ENCODE data around the gene TSPO2.

DNA sequence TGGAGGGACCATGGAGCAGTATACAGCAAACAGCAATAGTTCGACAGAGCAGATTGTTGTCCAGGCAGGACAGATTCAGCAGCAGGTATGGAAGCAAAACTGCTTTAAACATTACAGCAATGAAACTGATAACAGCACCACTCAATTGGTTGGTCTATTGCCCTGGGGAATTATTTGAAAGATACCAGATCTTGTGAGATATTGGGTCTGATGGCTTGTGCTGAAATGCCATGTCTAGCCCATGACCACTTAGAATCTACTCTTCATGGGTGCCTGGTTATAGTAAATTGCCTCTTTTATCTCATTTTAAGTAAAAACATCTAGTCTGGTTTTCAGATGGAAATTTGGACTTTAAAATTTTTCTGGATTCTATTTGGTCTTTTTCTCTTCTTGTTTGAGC is 36.8 kb downstream of the TSPO2 start:
- TF ChIP-seq, protein P1, sequence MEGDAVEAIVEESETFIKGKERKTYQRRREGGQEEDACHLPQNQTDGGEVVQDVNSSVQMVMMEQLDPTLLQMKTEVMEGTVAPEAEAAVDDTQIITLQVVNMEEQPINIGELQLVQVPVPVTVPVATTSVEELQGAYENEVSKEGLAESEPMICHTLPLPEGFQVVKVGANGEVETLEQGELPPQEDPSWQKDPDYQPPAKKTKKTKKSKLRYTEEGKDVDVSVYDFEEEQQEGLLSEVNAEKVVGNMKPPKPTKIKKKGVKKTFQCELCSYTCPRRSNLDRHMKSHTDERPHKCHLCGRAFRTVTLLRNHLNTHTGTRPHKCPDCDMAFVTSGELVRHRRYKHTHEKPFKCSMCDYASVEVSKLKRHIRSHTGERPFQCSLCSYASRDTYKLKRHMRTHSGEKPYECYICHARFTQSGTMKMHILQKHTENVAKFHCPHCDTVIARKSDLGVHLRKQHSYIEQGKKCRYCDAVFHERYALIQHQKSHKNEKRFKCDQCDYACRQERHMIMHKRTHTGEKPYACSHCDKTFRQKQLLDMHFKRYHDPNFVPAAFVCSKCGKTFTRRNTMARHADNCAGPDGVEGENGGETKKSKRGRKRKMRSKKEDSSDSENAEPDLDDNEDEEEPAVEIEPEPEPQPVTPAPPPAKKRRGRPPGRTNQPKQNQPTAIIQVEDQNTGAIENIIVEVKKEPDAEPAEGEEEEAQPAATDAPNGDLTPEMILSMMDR (IDR thresholded peaks at IDR 0.05), result no peak
- TF ChIP-seq POLR2A (IDR thresholded peaks at IDR 0.05), result no peak

Measured in prostate gland (tissue), 2 donors.